Left ventricle myocardium inferior (tissue), 1 donor: ENCODE data around the gene CRIP3. TPM values are rescaled to one million over a fixed set of nuclear protein-coding genes. Genes with fewer than 3 reads are reported as not detected.
A peak's percentile ranks its signal among the peaks of the same experiment; 100 is the strongest.

ENCODE experiments used
- DNase-seq: peaks from one replicate; pipeline ENCODE4 v3.0.0-alpha.2; 2020
- H3K27ac ChIP-seq: fragments of 200-600 bp; replicated peaks from 2 replicates; pipeline ENCODE4 v1.8.0; 2021
- H3K27me3 ChIP-seq: fragments of 200-600 bp; 2 replicates; pipeline ENCODE4 v1.8.0; 2021; ENCODE audit warnings: low read depth
- H3K36me3 ChIP-seq: fragments of 200-600 bp; 2 replicates; pipeline ENCODE4 v1.8.0; 2021
- H3K4me1 ChIP-seq: fragments of 200-600 bp; 2 replicates; pipeline ENCODE4 v1.8.0; 2021
- H3K4me3 ChIP-seq: fragments of 200-600 bp; 2 replicates; pipeline ENCODE4 v1.8.0; 2021; ENCODE audit warnings: mild to moderate bottlenecking, moderate library complexity
- H3K9me3 ChIP-seq: fragments of 200-600 bp; replicated peaks from 2 replicates; pipeline ENCODE4 v1.8.0; 2021
- intact Hi-C: fragments of 100-400 bp; cut with micrococcal nuclease; formaldehyde crosslinking; loops from one replicate; pipeline ENCODE4 v1.11.0; 2022
- total RNA-seq: library from RNA; stranded (reverse); fragmentation: NEBNext Ultra II Directional; extraction: Animal tissue kit (Norgen Biotek cat#: 25700); gene quantifications from one replicate; pipeline ENCODE4 v1.2.1, GENCODE V29; 2021
- TF ChIP-seq, protein P1 (sequence below): fragments of 200-600 bp; IDR thresholded peaks from 2 replicates; pipeline ENCODE4 v1.8.0; 2021; ENCODE audit warnings: antibody characterized with exemption, mild to moderate bottlenecking, borderline replicate concordance
- donor health status: DM: no; HTN: yes; CAD: no; lungs with severe emphysema.

CRIP3 gene
- total RNA-seq, 1 donor from 2014 or later = 42.3 TPM

DNA sequence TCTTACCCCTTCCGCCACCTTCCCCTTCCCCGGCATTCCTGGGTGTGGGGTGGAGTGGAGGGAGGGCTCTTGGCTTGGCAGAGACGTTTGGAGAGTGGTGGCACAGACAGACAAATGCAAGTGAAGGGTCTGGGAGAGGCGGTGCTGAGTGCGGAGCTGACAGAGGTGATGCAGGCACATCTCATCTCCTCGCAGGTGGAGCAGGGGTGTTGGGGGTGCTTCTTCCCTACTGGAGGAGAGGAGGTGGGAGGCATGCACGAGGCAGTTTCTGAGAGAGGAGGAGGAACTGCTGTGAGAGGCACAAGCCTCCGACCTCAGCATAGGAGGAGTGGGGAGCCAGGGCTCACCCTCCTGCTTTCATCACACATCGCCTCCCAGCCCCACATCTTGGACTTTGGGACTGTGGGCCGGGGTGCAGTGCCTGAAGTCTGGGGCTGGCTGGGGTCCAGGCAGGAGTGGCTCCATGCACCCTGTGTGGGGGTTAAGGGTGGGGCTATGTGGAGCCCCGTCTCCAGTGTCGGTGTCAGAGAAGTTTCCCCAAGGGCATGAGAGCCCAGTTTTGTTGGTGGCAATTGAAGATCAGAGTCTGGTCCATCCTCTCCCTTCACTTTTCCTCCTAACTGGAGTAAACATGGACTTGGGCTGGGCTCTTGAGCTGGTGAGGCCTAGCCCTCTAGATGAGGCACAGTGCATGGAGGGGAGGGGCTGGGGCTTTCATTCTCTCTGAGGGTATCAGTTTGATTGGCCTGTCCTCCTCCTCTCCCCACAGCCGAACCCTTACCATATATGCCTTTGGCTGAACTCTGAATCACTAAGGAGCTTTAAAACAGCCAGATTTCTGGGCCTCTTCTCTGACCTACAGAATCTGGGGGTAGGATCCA lies 30.7 kb downstream of the CRIP3 start:
- Histone ChIP-seq H3K36me3 (no peaks in the 10 kb centered on the region), H3K9me3 (no peaks in the 10 kb centered on the region), H3K4me1 (peaks cover 18% of the 10 kb centered on the region), H3K27ac (no peak overlapping the region), H3K27me3 (peaks cover 59% of the 10 kb centered on the region), H3K4me3 (no peak overlapping the region)
- TF ChIP-seq, protein P1, sequence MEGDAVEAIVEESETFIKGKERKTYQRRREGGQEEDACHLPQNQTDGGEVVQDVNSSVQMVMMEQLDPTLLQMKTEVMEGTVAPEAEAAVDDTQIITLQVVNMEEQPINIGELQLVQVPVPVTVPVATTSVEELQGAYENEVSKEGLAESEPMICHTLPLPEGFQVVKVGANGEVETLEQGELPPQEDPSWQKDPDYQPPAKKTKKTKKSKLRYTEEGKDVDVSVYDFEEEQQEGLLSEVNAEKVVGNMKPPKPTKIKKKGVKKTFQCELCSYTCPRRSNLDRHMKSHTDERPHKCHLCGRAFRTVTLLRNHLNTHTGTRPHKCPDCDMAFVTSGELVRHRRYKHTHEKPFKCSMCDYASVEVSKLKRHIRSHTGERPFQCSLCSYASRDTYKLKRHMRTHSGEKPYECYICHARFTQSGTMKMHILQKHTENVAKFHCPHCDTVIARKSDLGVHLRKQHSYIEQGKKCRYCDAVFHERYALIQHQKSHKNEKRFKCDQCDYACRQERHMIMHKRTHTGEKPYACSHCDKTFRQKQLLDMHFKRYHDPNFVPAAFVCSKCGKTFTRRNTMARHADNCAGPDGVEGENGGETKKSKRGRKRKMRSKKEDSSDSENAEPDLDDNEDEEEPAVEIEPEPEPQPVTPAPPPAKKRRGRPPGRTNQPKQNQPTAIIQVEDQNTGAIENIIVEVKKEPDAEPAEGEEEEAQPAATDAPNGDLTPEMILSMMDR = no peak
- intact Hi-C loops = no loop called here
- no peak for DNase-seq

DNA sequence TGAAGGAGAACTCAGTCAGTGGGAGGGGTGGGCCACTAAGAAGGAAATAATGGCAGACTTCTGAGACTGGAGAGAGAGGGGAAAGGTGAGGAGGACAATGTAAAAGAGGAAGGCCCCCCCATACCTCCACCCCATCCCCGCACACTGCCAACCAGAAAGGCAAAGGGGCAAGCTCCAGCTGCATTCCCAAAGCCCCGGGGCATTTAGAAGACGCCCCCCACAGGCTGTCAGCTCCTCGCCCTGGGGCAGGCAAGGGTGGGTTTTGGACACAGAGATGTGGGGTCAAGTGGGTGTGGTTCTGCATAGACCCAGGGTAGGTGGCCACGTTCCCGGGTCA lies 31.4 kb downstream of the CRIP3 start:
- Histone ChIP-seq H3K36me3 (no peaks in the 10 kb centered on the region), H3K4me1 (peaks cover 18% of the 10 kb centered on the region), H3K27me3 (peaks cover 57% of the 10 kb centered on the region), H3K9me3 (no peaks in the 10 kb centered on the region), H3K4me3 (no peak overlapping the region), H3K27ac (no peak overlapping the region)
- DNase-seq = no peak
- TF ChIP-seq, protein P1 = no peak
- intact Hi-C loops = no loop called here

- intact Hi-C loops = no loop called here
- DNase-seq = no peak
- Histone ChIP-seq H3K4me3 (peak overlapping the region; percentile 64), H3K9me3 (no peaks in the 10 kb centered on the region), H3K36me3 (no peaks in the 10 kb centered on the region), H3K27me3 (peaks cover 55% of the 10 kb centered on the region), H3K27ac (no peak overlapping the region), H3K4me1 (peaks cover 18% of the 10 kb centered on the region)
- TF ChIP-seq, protein P1 = no peak
Measured at GRCh38 chr6:43276577-43277305, 31.9 kb downstream of the CRIP3 start.

DNA sequence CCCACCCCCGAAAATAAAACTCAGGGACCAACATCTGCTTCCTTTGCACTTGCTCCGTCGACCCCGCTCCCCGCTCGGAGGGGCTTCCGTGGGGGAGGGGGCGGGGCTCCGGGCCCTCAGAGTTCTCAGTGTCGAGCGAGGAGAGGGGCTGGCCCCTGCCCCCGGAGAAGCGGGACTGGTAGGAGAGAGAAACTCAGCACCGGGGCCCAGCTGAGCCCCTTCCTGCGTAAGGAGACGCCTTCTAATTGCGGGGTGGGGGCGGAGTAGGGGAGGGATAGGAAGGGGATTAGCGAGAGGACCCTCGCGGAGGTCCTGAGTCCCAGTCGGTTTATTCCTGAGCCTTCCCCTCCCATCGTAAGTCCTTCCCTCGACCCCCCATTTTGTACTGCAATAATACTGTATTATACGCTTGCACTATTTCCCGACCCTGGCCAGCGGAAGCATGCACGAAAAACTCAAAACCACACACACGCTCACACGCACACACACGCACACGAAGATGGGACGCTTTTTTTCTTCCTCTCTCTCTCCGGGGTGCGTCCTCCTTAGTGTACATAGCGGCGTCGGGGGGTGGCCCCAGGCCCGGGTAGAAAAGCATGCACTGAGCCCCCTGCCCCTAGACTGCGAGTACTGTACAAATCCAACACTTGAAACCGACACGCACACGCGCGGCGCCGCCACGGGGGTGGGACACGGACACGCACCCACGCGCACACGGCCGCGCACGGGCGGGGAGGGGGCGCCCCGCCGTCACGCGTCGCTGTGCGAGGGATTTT lies 32.6 kb downstream of the CRIP3 start:
- no peak for DNase-seq

More for the DNA sequence above, 32.6 kb downstream of the CRIP3 start:
- Histone ChIP-seq H3K4me1 (peaks cover 18% of the 10 kb centered on the region), H3K4me3 (peak overlapping the region; percentile 64), H3K36me3 (no peaks in the 10 kb centered on the region), H3K9me3 (no peaks in the 10 kb centered on the region), H3K27me3 (peaks cover 55% of the 10 kb centered on the region), H3K27ac (no peak overlapping the region)
- intact Hi-C loops = no loop called here
- TF ChIP-seq, protein P1 = no peak
